NCI-H2107 (cell line): Measurements from ENCODE around the gene CPNE2.

ENCODE experiments used
- DNase-seq: peaks from one replicate; lab custom pipeline; 2025; lab: John Stamatoyannopoulos, UW

CPNE2 gene

DNA sequence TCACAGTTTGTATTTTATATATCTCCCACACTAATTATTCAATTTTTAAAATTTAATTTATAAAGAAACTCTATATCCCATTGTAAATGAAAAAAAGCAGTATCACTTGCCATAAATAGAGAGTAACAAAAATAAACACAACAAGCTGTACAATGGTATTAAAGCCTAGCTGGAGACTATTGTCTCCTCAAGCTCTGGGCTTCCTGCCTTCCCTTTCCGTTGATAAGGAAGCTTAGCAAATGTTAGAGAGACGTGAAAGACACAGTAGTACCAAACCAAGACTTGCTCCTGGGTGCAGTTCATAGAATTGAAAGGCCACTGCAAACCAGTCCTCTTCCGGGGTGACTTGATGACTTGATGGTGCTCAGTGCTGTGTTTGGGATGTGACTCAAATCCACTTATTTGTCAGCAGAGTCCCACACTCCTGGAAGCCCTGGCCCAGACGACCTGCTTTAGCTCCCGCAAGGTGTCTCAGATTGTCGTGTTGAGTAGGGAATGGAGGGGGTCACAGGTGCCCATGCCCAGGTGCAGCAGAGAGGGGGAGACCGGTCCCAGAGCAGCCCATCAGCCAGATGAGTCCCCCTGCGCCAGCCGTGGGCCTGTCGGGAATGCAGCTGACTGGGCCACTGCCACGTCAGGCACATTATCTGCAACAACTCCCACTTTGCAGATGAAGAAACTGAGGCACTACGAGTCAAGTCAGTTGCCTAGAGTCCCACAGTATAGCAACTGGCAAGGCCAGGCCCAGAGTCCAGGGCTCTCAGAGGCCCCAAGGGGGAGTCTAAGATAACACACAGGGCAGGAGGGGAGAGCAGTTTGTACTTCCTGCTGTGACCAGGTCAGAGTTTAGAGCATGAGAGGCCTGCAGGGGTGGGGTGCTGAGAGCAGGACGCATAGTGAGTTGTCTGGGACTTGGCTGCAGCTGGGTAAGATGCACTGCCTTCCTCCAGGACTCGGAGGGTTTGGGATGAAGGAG is 53.0 kb downstream of the CPNE2 start:
- DNase-seq = no peak

DNA sequence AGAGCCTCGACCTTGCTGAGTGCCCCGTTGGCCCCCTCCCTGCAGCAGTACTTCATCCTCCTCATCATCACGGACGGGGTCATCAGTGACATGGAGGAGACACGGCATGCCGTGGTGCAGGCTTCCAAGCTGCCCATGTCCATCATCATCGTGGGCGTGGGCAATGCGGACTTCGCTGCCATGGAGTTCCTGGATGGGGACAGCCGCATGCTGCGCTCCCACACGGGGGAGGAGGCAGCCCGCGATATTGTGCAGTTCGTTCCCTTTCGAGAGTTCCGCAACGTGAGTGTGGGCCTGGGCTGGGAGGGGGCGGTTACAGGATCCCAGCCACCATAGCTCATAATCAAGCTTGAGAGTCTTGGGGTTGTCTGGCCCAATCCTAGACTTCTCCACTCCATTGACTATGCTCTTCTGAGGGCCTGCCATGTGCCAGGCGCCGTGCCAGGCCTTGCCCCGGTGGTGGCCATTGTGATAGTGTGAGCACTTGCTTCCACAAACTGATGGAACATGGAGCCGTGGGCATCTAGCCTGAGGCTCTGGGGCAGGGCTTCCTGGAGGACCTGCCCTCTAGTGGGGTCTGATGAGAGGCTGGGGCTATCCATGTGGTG is 53.8 kb downstream of the CPNE2 start:
- no peak for DNase-seq

DNA sequence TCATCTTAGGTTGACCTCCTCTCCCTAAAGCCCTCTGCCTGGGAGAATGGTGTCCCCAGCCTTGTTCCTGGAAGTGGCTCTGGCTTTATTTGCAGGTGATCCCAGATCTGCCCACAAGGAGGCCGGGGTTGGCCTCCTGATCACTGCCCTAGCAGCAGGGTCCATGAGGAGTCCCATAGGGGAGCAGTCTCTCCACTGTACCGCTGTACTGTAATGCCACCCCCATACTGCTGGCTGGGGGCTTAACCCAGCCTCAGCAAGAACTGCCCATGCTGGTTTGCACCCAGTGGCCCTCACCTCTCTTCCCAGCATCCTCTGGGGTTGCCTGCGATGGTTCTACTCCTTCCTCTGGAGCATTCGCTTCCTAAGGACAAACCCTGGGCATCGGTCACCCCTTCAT is 54.4 kb downstream of the CPNE2 start:
- no peak for DNase-seq

DNA sequence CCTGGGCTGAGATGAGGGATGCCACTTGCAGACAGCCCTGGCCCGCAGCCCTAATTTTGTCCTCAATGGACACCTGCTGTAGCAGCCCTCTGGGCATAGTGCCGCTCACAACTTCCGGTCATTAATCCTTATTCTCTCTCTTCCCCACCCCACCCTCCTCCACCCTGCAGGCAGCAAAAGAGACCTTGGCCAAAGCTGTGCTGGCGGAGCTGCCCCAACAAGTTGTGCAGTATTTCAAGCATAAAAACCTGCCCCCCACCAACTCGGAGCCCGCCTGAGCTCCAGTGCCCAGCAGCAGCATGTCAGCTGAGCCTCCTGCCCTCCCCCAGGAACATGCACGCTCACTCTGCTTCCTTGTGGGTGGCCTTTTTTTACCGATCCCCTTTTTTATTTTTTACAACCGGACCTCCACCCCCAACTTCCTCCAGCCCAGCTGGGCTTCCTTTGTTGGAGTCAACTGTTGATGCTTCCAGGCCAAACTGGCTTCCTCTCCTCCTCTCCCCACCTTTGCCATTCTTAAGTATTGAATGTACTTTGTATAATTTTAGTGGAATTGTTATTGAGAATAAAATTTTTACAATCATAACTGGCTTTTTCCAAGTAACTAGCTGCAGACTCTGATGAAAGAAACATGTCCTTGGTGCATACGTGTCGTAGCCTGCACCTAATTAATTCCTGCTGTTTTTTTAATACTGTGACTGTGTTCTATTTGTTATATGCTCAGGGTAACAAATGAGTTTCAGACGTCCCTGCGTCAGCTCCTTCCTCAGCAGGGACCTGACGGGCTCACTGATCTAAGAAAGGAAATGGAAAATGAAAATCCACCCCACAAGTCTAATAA is 55.2 kb downstream of the CPNE2 start:
- no peak for DNase-seq

DNA sequence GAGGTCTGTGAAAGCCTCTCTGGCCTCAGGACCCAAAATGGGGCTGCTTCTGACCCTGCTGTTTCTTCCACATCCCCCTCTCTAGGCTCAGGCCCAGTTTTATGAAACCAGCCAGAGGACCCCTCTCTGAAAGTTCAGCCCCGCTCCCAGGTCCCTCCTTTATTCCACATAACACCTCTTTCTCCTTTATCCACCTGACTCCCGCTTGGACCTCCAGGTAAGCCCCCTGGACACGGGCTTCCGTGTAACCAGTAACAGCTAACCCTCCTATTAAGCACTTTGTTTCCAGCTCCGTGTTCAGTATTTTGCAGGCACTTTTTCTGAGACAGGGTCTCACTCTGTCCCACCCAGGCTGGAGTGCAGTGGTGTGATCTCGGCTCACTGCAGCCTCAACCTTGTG is 56.1 kb downstream of the CPNE2 start:
- no peak for DNase-seq

DNA sequence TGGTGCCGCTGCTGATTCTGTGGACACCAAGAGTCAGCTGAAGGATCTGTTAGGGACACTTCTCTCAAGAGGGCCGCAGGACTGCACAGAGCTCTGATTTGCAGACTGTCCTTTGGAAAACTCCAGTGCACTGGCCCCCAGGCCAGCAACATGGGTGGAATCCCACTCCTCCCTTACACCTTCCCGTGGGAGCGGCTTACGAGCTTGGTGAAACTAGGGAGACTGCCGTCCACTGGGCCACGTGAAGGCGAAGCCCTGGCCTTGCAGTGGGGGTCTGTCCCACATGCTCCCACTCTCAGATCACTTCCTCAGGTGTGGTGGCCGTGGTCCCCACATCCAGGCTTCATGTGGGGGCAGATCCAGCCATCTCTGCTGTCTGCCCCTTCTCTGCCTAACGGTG is 57.0 kb downstream of the CPNE2 start:
- DNase-seq = no peak

DNA sequence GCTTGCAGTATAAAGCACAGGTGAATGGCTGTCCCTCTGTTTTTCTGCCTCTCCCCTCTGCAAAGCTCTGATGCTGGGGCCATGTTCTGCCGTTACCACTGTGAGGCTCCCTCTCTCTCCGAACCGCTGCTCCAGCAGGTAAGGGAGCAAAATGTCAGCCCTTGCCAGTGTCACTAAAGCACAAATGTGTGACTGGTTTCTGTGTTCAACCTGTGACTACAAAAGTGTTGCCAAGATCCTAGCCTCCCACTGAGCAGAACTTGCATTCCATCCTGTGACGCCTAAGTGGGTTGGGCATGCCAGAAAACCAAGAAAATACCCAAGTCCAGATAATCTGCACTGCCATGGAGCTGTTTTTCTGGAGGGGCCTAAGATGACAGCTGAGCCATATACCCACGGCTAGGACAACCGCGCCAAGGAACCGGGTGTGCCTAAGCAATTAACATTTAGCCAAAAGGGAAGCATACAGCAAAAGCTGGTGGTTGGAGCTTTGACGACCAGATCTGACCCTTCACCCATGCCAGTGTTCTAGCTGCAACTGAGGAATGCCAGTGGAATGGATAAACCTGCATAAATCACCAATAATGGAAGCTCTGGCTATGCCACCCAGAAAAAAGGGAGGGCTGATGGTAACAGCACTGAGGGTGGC is 58.4 kb downstream of the CPNE2 start:
- no peak for DNase-seq

DNA sequence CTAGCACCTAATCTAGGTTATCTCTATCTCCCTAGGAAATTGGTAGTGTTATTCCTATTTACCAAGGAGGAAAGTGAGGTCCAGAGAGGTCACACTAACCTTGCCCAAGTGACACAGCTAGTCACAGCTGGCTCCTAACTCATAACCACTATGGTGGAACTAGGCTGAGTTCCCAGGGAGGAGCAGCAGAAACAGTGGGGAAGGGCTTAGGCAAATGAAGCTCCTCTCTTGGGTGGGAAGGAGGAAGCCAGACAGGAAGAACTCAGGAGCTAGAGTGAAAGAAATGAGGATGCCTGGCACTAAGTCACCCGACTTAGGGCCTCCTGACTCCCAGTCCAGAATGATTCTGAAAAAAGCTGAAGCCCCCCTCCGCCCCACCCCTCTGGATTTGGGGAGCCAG is 59.0 kb downstream of the CPNE2 start:
- no peak for DNase-seq

DNA sequence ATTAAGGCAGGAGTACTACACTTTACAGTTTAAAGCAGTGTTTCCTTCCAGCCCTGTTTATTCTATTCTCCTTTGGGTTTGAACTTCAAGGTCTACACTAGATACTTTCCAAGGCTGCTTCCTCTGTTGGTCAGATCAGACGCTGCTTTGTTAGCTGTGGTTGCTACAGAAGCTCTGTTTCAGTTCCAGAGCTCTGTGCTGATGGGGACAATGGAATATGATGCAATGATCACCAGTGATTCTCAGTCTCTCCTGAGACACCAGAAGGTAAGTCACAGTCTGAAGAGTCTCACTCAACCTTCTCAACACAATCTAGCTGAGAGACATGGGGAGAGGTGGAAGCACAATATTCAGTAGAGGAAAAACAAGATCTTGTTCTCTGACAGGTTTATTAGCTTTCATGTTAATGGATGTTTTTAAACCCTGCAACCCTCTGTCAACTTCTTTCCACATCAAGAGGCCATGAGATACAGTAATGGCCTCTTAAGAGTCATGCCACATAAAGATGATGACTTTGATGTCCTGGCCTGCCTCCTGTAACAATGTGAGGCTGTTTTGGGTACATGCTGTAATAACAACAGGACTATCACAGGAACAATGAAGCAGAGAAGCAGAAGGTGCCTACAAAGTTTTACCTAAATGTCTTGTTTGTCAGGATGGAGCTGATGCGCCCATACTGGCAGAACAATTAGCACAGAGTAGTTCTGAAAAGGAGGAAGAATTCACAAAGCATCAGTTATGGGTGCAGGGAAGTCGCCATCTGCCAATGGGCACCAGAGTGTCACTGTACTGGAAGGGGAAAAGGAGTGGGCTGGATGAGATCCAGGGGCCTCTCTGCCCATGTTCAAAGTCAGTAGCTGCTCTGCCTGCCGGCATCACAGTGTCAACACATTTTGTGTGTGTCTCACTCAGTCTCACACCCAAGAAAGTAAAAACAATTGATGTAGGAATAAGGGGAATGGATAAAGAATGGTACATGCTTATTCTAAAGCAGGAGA is 60.0 kb downstream of the CPNE2 start:
- DNase-seq = no peak

DNA sequence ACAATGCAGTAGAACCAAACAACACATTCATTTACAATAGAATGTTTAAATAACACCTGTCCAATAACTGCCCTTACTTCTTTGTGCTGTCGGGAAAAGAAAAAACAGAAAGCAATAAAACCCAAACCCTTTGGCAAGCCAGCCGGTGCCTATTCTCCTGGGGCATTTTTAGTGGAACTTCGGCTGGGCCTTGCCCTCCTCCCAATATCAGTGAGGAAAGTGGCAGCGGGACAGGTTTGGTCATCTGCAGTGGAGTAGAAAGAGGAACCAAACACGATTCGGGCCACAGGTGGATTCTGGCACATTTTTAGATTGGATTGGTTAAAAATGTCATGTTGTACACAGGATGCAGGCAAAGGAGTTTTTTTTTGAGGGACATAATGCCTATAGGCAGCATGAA is 61.5 kb downstream of the CPNE2 start:
- no peak for DNase-seq

DNA sequence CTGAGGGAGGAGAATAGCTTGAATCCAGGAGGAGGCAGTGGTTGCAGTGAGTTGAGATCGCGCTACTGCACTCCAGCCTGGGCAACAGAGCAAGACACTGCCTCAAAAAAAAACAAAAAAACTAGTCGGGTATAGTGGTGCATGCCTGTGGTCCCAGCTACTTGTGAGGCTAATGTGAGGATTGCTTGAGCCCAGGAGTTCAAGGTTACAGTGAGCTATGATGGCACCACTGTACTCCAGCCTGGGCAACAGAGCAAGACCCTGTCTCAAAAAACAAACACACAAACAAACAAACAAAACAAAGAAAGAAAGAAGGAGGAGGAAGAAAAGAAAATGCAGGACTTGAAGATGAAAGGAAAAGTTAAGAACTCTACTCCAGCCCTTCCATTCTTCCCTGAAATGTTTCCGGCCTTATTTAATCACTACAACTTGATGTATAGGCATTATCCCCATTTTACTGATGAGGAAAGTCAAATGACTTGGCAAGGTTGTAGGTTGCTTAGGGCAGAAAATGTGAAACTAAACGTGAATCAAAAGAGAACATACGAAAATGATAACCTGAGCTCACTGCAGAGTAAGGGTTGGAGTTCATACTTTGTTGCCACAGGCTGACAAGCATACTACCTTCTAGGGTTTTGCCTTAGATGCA is 63.4 kb downstream of the CPNE2 start:
- DNase-seq = no peak

DNA sequence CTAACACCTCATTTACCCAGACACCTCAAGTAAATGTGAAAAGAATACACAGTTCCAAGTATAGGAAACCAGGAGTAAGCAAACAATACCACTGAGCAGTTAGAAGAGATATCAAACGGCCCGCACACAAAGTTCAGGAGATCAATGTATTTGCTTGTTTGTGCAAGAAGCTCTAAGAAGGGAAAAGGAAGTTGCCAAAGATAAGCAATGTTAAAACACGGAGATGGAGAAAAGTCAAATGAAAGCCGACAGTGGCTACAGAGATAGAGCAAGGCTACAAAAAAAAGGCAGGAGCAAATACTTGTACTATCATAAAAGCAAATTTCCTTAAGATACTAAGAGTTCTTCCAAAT is 63.9 kb downstream of the CPNE2 start:
- no peak for DNase-seq

DNA sequence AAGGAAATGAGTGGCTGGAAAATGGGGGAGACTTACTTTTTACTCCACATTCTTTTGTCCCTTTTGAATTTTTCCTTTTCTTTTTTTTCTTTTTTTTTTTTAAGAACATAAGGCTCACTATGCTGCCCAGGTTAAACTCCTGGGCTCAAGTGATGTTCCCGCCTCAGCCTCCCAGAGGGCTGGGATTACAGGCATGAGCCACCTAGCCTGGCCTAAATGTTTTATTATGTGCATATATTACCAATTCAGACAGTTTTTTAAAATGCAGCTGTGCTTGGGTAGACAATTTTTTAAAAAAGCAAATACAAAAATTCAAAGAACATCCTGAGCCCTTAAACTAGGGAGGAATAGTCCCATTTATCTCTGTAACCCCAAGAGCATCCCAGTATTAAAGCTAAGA is 65.2 kb downstream of the CPNE2 start:
- no peak for DNase-seq

DNA sequence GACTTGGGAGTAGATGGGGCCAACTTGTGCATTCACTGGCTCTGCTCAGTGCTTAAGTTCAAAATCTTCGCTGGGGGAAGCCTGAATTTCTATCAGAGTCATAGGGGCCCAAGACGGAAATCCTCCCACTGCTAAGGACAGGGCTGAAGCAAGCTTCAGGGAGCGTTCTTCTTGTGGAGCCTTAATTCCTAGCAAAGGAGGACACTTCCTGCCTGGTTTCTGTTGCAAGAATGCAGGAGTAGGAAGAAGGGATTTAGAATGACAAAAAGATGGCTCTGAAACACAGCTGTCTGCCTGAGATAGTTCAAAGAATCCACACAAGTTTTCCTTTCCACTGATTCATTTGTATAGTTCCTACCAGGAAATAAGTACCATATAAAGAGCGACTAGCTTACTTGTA is 67.1 kb downstream of the CPNE2 start:
- no peak for DNase-seq

DNA sequence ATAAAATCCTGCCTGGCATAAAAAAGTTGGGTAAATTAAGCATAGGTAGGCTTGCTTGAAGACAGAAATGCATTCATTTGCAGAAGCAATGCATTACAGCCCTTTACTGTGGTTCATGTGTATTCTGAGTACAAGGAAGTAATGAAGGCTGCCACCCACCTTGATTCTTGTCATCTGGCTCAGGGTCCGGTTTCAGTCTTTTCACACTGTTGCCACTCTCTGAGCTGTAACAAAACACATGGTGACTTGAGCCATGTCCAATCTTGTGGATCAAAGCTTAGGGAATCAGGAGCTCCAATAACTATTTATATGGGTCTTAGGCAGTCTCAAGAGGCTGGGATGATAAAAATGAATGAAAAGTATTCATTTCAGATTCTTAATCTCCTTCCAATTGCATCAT is 71.5 kb downstream of the CPNE2 start:
- no peak for DNase-seq

DNA sequence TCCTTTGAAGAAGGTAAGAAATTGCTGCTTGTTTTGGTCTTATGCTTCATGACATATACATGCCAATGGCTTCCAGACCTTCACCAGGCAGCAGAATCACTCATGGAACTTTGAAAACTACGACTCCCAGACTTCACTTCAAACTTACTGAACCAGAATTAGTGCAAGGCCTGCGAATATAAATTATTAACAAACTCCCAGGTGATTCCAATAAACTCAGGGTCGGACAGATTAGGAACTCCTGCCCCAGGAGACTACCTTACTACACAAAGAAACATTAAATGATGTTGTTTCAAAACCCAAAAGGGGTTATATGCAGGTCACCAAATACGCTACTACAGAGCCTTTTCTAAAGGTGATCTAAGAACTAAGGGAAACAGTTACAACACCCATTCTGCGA is 73.1 kb downstream of the CPNE2 start:
- DNase-seq = no peak

DNA sequence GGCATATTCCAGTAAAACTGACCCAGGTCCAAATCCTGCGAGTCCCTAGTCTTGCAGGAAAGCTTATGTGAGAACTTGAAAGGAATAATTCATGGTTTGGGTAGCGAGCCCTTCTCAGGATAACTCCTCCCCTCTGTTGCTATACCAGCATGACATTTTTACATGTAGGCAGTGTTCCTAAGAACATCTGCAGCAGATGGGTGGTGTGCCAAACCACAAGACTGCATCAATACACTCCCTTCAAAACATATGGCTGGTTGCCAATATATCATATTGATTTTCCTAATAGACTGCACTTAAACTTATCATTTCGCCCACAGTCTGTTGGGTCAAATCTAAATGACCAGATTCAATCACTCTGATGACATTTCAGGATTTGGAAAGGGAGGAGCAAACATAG is 73.6 kb downstream of the CPNE2 start:
- no peak for DNase-seq

DNA sequence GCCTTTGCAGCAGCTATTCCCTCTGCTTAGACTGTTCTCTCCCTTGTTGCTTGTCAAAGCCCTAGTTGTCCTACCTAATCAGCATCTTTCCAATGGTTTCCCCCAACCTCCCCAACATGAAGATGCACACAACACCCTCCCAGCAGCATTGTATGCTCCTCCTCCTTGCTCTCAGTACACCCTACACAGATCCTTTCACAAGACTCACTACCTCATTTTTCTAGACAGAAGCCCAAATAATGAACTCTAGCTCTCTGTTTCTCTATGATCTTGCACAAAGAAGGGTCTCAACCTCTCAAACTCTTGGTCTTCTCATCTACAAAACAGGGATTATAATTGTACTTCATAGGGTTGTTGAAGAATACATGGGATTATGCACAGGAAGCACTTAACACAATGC is 74.1 kb downstream of the CPNE2 start:
- no peak for DNase-seq

DNA sequence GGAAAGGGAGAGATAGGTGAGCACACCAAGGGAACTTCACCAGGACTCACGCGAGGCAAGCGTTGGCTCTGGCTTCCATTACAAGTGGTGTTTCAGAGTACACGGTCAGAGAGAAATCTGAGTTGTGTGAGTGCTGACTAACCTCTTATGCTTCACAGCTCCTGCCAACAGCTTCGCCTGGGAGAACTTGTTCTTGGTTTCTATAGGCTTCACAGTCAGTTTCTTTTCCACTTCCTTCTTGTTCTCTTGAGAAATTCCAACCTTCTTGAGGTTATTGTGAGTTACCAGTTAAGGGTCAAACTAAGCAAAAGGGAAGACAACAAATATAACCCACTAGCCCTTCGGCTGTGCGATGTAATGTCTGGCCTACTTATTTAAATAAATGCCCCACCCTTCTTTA is 74.6 kb downstream of the CPNE2 start:
- no peak for DNase-seq

DNA sequence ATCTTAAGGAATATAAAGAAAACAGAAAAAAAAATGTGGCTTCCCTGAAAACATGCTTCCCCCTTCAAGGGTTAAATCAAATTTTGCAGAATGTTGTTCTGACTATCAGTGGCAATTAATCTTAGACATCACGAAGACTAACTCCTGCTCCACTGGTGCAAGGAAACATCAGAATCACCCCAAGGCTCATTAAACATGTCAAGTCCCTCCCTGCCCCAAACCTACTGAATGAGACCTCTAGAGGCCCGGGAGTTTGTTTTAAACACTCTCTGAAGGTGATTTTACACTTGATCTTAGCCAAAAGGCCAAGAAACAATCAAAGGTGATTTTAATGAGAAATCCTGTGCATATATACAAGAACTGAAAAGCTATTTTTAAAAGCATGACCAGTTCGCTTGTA is 75.2 kb downstream of the CPNE2 start:
- no peak for DNase-seq

DNA sequence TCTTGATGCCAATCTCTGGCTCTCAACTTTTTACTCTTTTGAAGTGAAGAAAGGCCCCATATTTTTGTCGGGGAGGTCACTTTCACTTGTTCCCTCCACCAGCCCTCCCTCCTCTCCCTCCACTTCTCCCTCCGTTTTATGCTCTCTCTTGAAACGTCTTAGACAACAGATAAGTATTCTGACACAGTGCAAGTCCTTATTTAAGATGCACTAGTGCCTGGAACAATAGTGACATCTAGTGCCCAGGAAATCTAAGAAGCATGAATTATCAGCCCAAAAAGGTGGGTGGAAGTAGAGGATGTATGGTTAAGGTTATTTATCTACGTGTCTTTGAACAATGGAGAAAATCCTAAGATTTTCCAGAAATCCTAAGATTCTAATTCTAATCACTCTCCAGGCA is 75.6 kb downstream of the CPNE2 start:
- DNase-seq = peak; percentile 28
